Measurements from ENCODE around the gene ARL9. TPM values are rescaled to one million over a fixed set of nuclear protein-coding genes. Genes with fewer than 3 reads are reported as not detected.

ARL9 gene, protein sequence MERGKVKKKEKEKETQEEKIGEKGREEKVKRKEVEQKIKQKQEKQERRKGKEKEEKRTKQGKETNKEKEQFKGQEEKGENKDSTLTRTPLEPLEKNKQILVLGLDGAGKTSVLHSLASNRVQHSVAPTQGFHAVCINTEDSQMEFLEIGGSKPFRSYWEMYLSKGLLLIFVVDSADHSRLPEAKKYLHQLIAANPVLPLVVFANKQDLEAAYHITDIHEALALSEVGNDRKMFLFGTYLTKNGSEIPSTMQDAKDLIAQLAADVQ
- 0.13 TPM in 1 of 2 replicates, not detected in the other for total RNA-seq

DNA sequence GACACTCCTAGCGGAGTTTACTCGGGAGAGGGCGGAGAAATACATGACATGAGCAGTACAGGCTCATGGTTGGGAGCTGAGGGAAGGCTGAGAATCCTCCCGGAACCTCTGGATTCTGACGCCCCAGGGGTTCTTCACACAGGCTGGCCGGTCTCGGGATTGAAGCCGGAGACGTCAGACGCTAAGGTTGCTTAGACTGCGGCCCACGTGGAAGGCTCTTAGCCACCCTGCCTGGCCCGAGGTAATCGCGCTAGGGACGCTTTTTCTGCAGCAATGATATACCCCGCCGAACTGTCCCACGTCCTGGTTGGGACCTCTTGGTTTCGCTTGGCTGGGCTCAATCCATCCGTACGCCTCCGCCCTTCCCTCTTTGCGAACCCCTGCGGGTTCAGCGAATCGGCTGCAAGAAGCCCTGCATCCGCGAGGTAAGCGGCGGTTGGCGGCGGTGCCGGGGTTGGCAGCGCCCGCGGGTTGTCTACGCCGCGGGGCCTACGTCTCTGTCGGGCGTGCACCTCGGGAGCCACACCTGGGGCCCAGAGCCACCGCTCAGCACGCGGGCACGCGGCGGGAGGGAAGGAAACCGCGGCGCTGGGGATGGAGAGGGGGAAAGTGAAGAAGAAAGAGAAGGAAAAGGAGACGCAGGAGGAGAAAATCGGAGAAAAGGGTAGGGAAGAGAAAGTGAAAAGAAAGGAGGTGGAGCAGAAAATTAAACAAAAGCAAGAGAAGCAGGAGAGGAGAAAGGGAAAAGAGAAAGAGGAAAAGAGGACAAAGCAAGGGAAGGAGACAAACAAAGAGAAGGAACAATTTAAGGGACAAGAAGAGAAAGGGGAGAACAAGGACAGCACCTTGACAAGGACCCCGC lies at the start of gene ARL9:
TSS of gene ARL9 (plus strand) at position 523 of the 862 bp plus-strand sequence. CDS start at position 595, 72 bp downstream.

DNA sequence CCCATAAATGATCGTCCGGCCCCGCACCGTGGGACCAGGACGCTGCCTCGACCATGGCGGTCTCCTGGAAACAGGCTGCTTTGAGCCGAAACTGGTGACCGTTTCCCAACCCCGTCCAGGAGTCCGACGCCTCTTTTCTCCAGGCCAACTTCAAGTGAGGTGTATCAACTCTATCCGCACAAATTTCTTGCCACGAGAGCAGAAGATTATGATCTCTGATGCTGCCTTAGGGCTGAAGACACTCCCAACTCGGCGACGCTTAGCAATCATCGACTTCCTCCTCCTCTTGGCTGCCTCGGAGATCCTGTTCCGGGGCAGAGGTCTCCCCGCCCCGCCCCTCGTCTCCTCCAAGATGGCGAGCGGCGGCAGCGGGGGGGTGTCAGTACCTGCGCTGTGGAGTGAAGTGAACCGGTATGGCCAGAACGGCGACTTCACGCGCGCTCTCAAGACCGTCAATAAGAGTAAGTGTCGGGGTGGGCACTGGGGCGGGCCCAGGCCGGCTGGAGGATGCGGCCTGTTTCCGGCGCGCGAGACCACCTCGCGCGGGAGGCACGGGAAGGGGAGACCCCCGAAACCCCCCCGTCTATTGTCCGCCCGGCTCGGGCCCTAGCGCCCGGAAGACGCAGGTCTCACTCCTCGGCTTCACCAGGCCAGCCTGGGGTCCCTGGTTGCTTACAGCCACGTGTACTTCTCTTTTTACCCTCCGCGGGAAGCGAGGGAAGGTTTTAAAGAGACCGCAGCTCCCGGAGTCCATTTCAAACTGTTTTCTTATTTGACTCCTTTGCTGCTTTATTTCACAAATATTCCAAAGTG lies 38.1 kb upstream of the ARL9 start, which contains the start of gene SRP72:
TSS of gene SRP72 (plus strand) at position 334 of the 813 bp plus-strand sequence. CDS start at position 353, 19 bp downstream.

Other genes with a start within 250 kb of the ARL9 start
- 7.0 and 13.7 TPM in 2 replicates for gene AASDH, start 118.3 kb upstream of the ARL9 start, total RNA-seq
- gene PPAT, start 70.2 kb upstream of the ARL9 start, total RNA-seq: 7.9 and 17.4 TPM in 2 replicates
- 14.4 and 33.7 TPM in 2 replicates for gene PAICS, start 69.5 kb upstream of the ARL9 start, total RNA-seq
- 41.9 and 97.6 TPM in 2 replicates for gene SRP72, start 38.2 kb upstream of the ARL9 start, total RNA-seq
- 0.13 and 1.1 TPM in 2 replicates for gene HOPX, start 175.5 kb downstream of the ARL9 start, total RNA-seq

Data from bladder microvascular endothelial cell (primary cell).